Measurements from ENCODE around the gene TSPAN5. TPM values are rescaled to one million over a fixed set of nuclear protein-coding genes. Genes with fewer than 3 reads are reported as not detected.

Gene TSPAN5
- total RNA-seq, 1 donor from 2014 or later, result 24.9 TPM

GRCh38 chr4:98521486-98521885, 136.9 kb downstream of the TSPAN5 start:
- H3K4me3 ChIP-seq (ENCODE audit: low read depth, low read length), result no peak overlapping the region
- no peak for TF ChIP-seq CTCF (conservative IDR thresholded peaks at IDR 0.05; ENCODE audit: low read depth, low read length)
- DNase-seq (ENCODE audit: low read depth), result no peak

- TF ChIP-seq CTCF (conservative IDR thresholded peaks at IDR 0.05; ENCODE audit: low read depth, low read length), result no peak
- H3K4me3 ChIP-seq (ENCODE audit: low read depth, low read length), result no peak overlapping the region
- no peak for DNase-seq (ENCODE audit: low read depth)
Observed at GRCh38 chr4:98519268-98519977, 139.0 kb downstream of the TSPAN5 start.

- no peak for DNase-seq (ENCODE audit: low read depth)
- TF ChIP-seq CTCF (conservative IDR thresholded peaks at IDR 0.05; ENCODE audit: low read depth, low read length), result no peak
- no peak overlapping the region for H3K4me3 ChIP-seq (ENCODE audit: low read depth, low read length)
Observed at GRCh38 chr4:98518559-98519267, 139.7 kb downstream of the TSPAN5 start.

GRCh38 chr4:98517218-98518021, 141.0 kb downstream of the TSPAN5 start:
- TF ChIP-seq CTCF (conservative IDR thresholded peaks at IDR 0.05; ENCODE audit: low read depth, low read length), result no peak
- no peak for DNase-seq (ENCODE audit: low read depth)
- no peak overlapping the region for H3K4me3 ChIP-seq (ENCODE audit: low read depth, low read length)

GRCh38 chr4:98516441-98517217, 141.8 kb downstream of the TSPAN5 start:
- DNase-seq (ENCODE audit: low read depth), result no peak
- no peak overlapping the region for H3K4me3 ChIP-seq (ENCODE audit: low read depth, low read length)
- TF ChIP-seq CTCF (conservative IDR thresholded peaks at IDR 0.05; ENCODE audit: low read depth, low read length), result no peak

GRCh38 chr4:98516042-98516440, 142.4 kb downstream of the TSPAN5 start:
- DNase-seq (ENCODE audit: low read depth), result peak; percentile 52

More at GRCh38 chr4:98516042-98516440, 142.4 kb downstream of the TSPAN5 start:
- no peak for TF ChIP-seq CTCF (conservative IDR thresholded peaks at IDR 0.05; ENCODE audit: low read depth, low read length)
- no peak overlapping the region for H3K4me3 ChIP-seq (ENCODE audit: low read depth, low read length)

Measured in epithelial cell of proximal tubule (primary cell).